HG03108 (cell line): ENCODE measurements around the gene EIF3B.
"Not testable (repeated sequence)": the region's sequence is repeated elsewhere in the genome, so short reads cannot be mapped to it uniquely, and the experiment has no call there.

Experiments
- ATAC-seq: cut with Tn5 transposase; IDR thresholded peaks from one replicate; pipeline ENCODE4 v1.9.1; 2021; ENCODE audit warnings: moderate library complexity; ENCODE audit not compliant: unreplicated experiment

EIF3B gene

DNA sequence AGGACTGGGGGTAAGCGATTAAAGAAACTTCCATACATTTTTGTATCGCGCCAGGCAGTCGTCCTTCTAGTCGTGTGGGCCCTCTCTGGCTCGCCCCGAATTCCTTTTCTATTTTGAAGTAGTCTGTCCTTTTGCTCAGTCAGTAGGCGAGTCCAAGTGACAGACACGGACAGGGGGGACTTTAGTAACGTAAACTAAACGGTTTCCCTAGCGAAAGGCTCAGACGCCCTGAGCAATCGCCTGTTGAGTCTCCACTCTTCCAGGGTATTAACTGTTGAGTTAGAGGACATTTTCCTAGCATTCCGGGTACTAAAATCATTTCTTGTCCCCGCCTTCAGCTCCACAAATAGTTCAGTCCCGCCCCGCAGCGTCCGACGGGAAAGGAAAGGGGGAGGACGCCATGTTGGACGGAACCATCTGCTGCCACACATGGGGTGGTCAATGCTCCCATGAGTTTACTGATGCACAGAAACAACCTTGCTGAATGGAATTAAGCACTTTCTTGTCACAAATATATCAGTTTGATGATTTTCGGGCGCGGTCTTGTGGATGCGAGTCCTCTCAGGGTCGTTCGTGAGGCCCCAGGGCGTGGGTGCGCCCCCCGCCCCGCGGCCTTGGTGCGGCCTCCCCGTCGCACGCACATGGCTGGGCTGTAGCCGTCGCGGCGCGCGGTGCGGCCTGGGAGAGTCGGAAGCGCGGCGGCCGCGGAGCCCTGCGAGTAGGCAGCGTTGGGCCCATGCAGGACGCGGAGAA is at the start of gene EIF3B:
Gene EIF3B (plus strand): TSS at position 642 of the 753 bp plus-strand sequence. CDS start 95 bp downstream, at position 737.
- ATAC-seq, result peak; percentile 81

DNA sequence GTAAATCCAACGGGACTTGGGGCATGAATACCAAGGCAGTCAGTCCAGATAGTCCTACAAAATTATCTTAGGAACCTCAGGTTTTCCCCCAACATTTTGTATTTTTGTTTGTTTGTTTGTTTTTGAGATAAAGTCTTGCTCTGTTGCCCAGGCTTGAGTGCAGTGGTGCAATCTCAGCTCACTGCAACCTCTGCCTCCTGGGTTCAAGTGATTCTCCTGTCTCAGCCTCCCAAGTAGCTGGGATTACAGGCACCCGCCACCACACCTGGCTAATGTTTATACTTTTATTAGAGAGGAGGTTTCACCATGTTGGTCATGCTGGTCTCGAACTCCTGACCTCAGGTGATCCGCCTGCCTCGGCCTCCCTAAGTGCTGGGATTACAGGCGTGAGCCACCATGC is 49.4 kb upstream of the EIF3B start:
- ATAC-seq, result not testable (repeated sequence)

DNA sequence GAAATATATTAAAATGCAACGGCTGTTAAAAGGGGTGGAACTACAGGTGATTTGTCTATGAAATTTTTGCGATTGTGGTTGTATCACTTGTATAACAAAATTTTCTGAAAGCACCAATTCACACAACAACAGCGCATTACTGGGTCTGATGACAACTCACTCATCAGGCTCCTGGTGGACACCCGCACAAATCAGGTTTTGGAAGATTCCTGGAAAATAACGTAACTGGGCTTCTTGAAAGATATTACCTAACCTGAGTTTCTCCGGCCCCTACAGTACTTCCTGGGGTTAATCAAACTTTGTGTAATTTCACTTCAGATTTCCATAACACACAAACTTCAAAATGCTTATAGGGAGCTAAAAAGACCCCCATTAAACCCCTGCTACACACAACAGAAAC is 47.9 kb upstream of the EIF3B start:
- ATAC-seq, result no peak

DNA sequence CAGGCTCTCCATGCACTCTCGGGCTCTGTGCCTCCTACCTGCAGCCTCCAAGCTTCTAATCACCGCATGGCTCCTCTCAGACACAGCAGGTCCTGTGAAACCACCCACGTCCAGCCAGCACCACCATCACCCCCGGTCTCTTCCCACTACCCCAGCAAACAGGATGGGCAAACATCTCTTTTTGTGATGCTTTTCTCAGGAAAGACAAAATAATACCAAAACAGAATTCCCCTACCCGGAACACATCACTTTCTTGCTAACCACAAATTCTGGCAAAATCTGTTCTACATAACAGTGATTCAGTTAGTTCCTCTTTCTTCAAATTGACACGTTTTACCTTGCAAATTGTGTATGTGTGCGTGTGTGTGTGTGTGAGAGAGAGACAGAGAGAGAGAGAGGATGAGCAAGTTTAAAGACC is 46.9 kb upstream of the EIF3B start:
- peak; percentile 44 for ATAC-seq

DNA sequence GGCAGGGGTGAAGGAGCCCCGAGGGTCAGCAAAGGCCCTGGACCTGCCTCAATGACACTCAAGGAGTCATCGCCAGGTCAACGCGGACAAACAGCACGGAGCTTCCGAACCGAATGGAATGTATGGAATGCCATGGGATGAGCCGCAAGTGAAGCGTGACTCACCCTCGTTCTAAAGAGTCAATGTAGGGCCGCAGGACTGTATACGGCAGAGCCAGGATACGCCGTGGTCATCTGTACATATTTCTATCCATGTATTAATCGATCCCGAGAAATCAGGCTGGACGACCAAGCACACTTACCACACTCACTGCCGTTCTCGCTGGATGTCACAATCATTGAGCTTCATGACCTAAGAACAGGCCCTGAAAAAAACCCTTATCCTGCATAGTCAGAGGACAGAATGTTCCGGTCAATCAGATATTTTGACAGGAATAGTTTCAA is 44.7 kb upstream of the EIF3B start:
- ATAC-seq, result no peak

DNA sequence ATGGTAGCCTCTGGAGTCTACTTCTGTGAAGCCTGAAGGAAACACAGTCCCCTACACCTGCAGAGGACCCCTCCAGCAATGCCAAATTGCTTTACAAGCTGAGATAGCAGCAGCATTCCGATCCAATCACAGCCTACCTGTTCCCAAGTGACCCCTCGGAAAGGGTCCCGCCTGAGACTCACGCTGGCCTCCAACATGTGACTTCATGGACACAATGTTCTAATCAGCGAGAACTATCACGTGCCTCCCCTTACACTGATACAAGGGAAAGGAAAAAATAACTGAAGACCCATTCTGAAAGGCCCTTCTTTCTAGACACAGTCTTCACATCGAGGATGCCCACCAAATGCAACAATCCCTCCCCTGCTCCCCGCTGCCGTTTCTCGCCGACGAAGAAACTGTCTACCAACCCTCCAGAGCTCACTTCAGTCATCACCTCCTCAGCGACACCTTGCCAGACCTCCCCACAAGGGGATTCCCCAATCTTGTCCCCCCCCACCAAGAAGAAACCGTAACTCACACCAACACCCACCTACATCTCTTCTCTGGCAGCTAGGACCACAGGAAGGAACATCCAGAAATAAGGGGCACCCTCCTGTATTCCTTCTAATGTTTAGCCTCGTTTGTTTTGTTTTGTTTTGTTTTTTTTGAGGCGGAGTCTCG is 42.2 kb upstream of the EIF3B start:
- no peak for ATAC-seq

DNA sequence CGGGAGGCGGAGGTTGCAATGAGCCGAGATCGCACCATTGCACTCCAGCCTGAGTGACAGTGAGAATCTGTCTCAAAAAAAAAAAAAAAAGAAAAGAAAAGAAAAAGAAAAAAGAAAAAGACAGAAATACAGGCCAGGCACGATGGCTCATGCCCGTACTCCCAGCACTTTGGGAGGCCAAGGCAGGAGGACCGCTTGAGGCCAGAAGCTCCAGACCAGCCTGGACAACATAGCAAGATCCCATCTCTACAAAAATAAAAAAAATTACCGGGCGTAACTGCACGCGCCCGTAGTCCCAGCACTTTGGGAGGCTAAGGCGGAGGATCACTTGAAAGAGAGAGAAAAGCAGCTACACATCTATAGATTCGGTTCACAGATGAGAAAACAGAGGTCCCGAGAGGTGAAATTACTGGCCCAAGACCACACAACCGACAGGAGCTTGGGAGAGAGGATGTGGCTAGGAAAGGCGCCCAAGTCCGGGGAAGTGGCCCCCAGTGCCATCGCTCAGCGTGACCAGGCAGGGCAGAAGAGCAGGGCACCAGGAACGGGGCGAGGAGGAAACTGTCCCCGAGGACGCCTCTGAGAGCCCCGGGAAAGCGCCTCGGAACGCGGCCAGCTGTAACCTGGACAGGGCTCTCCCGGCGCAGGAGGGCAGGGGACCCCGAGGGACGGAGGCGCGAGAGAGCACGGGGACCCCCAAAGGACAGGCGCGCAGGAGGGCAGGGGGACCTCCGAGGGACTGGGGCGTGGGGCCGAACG is 41.0 kb upstream of the EIF3B start:
- ATAC-seq, result peak; percentile 15

DNA sequence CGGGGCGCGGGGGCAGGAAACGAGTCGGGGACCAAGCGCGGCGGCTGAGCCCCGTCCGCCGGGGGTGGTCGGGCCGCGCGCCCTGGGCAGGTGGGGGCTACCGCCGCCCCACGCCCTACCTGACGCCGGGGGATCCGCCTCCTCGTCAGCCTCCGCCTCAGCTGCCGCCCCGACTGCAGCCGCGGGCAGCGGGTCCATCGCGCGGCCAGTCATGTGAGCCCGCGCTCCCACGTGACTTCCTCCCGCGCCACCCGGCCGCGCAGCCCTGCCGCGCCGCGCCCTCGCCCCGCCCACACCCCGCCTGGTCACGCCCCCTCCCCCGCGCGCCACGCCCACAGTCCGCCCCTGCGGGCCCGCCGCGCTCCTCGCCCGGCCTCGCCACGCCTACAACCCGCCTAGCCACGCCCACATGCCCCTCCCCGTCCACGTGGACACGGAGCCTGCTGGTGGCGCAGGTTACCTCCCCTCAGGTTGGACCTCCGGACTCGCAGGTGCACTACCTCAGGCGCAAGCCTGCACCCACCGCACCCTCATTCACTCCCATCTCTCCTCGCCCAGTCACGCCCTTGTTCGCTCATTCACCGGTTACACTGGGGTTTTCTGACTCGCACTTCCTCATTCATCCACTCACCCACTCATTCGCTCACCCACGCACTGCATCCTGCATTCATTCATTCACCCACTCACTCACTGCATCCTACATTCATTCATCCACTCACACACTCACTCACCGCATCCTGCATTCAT is 40.2 kb upstream of the EIF3B start, which contains the start of gene SNX8:
Gene SNX8 (minus strand): TSS at position 233 of the 747 bp plus-strand sequence. CDS start 20 bp downstream, at position 213.
- ATAC-seq, result peak; percentile 62

DNA sequence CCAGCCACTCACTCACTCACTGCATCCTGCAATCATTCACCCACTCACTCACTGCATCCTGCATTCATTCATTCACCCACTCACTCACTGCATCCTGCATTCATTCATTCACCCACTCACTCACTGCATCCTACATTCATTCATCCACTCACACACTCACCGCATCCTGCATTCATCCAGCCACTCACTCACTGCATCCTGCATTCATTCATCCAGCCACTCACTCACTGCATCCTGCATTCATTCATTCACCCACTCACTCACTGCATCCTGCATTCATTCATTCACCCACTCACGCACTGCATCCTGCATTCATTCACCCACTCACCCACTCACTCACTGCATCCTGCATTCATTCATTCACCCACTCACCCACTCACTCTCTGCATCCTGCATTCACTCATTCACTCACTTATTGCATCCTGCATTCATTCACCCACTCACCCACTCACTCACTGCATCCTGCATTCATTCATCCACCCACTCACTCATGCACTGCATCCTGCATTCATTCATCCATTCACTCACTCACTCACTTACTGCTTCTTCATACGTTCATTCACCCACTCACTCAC is 39.6 kb upstream of the EIF3B start:
- not testable (repeated sequence) for ATAC-seq

DNA sequence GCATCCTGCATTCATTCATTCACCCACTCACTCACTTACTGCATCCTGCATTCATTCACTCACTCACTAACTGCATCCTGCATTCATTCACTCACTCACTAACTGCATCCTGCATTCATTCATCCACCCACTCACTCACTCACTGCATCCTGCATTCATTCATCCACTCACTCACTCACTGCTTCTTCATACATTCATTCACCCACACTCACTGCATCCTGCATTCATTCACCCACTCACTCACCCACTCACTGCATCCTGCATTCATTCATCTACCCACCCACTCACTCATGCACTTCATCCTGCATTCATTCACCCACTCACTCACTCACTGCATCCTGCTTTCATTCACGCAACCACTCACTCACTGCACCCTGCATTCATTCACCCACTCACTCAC is 38.8 kb upstream of the EIF3B start:
- ATAC-seq, result no peak

DNA sequence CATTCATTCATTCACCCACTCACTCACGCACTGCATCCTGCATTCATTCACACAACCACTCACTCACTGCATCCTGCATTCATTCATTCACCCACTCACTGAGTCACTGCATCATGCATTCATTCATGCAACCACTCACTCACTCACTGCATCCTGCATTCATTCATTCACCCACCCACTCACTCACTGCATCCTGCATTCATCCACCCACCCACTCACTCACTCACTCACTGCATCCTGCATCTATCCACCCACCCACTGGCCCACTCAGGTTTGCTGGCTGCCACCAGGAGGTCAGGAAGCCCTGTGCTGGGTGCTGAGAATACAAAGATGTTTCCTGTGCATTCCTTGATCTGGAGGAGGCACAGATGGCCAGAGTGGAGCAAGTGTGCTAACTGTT is 38.0 kb upstream of the EIF3B start:
- no peak for ATAC-seq

DNA sequence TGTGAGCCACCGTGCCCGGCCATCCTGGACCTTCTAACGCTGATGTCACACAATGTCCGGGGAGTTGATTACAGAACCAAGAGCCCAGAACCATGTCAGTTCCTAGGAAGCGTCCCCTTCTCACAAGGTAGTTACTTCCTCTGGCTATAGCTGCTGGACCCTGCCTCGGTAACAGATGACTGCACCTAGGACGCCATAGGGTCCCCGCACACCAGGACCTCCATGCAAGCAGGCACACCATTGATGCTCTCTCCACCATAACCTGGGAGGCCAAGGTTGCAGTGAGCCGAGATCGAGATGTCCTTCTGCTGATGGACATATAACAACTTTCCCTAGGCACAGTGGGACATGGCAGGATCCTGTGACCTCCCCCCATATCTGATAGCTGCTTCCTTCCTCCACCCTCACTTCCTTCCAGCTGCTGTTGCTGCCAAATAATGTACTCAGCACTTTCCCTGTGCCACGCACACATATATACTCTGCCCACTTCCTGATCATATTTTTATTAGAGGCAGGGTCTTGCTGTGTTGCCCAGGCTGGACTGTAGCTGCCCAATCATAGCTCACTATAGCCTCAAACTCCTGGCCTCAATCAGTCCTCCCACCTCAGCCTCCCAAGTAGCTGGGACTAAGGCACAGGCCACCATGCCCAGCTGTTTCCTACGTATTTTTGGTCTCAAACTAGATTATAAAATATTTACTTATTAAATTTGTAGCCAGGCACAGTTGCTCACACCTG is 36.9 kb upstream of the EIF3B start:
- ATAC-seq, result no peak

DNA sequence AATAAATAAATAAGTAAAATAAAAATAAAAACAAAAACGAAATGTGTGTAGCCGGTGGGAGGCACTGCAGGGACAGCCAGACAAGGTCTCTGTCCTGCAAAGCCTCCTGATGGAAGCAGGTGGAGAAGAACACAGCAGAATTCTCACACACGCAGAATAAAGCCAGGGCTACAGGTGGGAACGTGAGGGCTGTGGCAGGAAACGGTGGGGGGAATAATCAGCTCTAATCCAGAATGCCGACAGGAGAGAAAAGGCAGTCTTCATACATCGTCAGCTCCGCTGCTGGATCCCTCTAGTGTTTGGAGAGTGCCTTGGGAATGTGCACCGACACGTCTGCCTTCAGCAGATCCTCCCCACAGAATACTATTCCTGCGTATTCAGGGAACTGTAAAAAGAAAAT is 33.6 kb upstream of the EIF3B start:
- ATAC-seq, result no peak

DNA sequence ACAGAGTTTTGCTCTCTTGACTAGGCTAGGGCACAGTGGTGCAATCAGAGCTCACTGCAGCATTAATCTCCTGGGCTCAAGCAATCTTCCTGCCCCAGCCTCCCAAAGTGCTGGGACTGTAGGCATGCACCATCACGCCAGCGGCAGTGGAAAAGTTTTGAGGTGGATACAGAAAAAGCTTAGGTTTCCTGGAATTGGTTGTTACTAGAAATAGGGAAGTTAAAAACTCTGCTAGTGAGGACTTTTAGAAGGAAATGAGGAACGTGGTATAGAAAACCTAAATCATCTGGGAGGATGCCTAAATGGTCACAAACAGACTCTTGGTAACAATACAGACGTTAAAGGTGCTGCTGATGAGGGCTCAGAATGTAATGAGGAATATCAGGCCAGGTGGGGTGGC is 29.5 kb upstream of the EIF3B start:
- no peak for ATAC-seq

DNA sequence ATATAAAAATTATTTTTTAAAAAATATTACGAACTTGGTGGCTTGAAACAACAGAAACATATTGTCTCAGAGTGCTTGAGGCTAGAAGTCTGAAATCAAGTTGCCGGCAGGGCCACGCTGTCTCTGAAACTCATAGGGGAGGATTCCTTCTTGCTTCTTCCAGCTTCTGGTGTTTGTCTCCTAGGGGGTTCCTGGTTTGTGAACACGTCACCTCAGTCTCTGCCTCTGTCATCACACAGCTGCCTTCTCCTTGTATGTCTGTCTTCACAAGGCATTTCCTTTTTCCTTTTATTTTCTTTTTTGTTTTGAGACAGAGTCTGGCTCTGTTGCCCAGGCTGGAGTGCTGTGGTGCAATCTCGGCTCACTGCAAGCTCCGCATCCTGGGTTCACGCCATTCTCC is 27.7 kb upstream of the EIF3B start:
- no peak for ATAC-seq

DNA sequence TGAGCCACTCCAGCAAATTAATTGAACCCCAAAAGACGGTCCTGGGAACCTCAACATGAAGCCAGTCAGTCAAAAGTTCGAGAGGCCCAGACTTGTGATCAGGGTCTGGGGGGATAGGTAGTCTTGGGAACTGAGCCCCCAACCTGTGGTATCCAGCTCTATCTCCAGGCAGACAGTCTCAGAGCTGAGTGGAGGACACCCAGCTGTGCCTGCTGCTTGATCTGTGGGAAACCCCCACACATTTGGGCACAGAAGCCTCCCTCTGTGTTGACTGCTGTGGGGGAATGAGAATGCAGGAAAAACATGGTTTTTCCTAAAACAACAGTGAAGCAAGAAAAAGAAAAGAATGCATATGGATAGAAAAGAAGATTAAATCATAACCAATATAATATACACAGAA is 24.1 kb upstream of the EIF3B start:
- no peak for ATAC-seq

DNA sequence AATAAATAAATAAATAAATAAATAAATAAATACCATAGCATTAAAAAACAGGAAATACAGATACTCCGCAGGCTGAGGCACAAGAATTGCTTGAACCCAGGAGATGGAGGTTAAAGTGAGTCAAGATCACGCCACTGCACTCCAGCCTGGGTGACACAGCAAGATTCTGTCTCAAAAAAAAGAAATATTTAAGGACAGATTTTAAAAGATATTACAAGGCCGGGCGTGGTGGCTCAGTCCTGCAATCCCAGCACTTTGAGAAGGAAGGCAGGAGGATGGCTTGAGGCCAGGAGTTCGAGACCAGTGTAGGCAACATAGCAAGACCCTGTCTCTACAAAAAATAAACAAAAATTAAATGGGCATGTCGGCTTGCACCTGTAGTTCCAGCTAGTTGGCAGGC is 22.9 kb upstream of the EIF3B start:
- no peak for ATAC-seq

DNA sequence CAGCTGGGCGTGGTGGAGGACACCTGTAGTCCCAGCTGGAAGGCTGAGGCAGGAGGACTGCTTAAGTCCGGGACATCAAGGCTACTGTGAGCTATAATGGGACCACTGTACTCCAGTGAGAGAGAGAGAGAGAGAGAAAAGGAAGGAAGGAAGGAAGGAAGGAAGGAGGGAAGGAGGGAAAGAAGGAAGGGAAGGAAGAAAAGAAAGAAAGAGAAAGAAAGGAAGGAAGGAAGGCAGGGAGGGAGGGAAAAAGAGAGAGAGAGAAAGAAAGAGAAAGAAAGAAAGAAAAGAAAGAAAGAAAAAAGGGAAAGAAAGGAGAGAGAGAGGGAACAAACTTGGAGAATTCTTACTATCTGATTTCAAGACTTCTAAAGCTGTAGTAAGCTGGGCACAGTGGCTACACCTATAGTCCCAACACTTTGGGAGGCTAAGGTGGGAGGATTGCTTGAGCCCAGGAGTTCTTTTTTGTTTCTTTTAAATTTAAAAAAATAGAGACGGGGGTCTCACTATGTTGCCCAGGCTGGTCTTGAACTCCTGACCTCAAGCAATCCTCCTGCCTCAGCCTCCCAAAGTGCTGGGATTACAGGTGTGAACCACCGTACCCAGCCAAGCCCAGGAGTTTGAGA is 21.9 kb upstream of the EIF3B start:
- not testable (repeated sequence) for ATAC-seq

DNA sequence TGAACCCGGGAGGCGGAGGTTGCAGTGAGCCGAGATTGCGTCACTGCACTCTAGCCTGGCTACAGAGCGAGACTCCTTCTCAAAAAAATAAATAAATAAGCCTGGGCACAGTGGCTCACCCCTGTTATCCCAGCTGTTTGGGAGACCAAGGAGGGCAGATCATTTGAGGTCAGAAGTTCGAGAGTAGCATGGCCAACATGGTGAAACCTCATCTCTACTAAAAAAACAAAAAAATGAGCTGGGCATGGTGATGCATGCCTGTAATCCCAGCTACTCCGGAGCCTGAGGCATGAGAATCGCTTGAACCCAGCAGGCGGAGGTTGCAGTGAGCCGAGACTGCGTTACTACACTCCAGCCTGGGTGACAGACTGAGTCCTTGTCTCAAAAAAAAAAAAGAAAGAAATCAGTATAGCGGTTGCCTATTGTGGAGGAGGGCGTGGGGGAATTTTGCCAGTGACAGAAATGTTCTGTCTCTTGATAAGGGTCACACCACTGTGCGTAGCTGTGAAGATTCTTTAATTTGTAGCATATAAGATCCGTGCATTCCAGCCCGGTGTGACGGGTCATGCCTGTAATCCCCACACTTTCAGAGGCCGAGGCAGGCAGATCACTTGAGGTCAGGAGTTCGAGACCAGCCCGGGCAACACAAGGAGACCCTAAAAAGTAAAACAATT is 17.9 kb upstream of the EIF3B start:
- ATAC-seq, result no peak
